ENCODE measurements around the gene MAN1B1.
"Not testable (repeated sequence)": the region's sequence is repeated elsewhere in the genome, so short reads cannot be mapped to it uniquely, and the experiment has no call there.

MAN1B1 gene

GRCh38 chr9:137112564-137113384 is 26.0 kb downstream of the MAN1B1 start:
- no peak for FAIRE-seq

- no peak for FAIRE-seq
Observed at GRCh38 chr9:137113385-137114159, 26.8 kb downstream of the MAN1B1 start.

- no peak for FAIRE-seq
Observed at GRCh38 chr9:137114220-137114612, 27.4 kb downstream of the MAN1B1 start.

GRCh38 chr9:137114613-137115393 is 28.0 kb downstream of the MAN1B1 start, which contains the start of gene DPP7:
Gene DPP7, minus strand, starts transcription at chr9:137114733. Its CDS starts 20 bp downstream, at chr9:137114713.
- FAIRE-seq, result no peak

- no peak for FAIRE-seq
Observed at GRCh38 chr9:137115394-137116026, 28.7 kb downstream of the MAN1B1 start.

GRCh38 chr9:137116027-137116507 is 29.3 kb downstream of the MAN1B1 start:
- FAIRE-seq, result no peak

- no peak for FAIRE-seq
Observed at GRCh38 chr9:137116728-137117127, 29.9 kb downstream of the MAN1B1 start.

- no peak for FAIRE-seq
Observed at GRCh38 chr9:137117269-137117731, 30.5 kb downstream of the MAN1B1 start.

- not testable (repeated sequence) for FAIRE-seq
Observed at GRCh38 chr9:137118092-137118603, 31.4 kb downstream of the MAN1B1 start.

- not testable (repeated sequence) for FAIRE-seq
Observed at GRCh38 chr9:137121927-137122795, 35.4 kb downstream of the MAN1B1 start.

- not testable (repeated sequence) for FAIRE-seq
Observed at GRCh38 chr9:137122796-137123467, 36.1 kb downstream of the MAN1B1 start.

GRCh38 chr9:137123468-137123837 is 36.7 kb downstream of the MAN1B1 start:
- no peak for FAIRE-seq

- FAIRE-seq, result not testable (repeated sequence)
Observed at GRCh38 chr9:137123952-137124462, 37.2 kb downstream of the MAN1B1 start.

GRCh38 chr9:137126786-137127185 is 40.0 kb downstream of the MAN1B1 start:
- no peak for FAIRE-seq

- FAIRE-seq, result no peak
Observed at GRCh38 chr9:137127301-137128157, 40.7 kb downstream of the MAN1B1 start.

GRCh38 chr9:137128158-137128861 is 41.5 kb downstream of the MAN1B1 start:
- no peak for FAIRE-seq

- FAIRE-seq, result no peak
Observed at GRCh38 chr9:137128862-137129455, 42.2 kb downstream of the MAN1B1 start.
